Head of caudate nucleus (tissue), 42 donors: Measurements from ENCODE around the gene SNX6.
A peak's percentile ranks its signal among the peaks of the same experiment; 100 is the strongest.
"Not testable (repeated sequence)": the region's sequence is repeated elsewhere in the genome, so short reads cannot be mapped to it uniquely, and the experiment has no call there.

ENCODE experiments used
- DNase-seq, 42 donors: peaks; one replicate each; pipeline versions ENCODE4 v3.0.0 to v3.0.0-alpha.2; 2020 to 2021; ENCODE audit warnings: mixed read lengths in 7 of 42
- intact Hi-C: fragments of 100-400 bp; cut with DNase I; formaldehyde crosslinking; loops from one replicate; pipeline ENCODE4 v1.15.0; 2022

The SNX6 gene

GRCh38 chr14:34643361-34643760 lies 13.4 kb upstream of the SNX6 start:
- intact Hi-C loops, result no loop called here
- DNase-seq, result no peak

DNA sequence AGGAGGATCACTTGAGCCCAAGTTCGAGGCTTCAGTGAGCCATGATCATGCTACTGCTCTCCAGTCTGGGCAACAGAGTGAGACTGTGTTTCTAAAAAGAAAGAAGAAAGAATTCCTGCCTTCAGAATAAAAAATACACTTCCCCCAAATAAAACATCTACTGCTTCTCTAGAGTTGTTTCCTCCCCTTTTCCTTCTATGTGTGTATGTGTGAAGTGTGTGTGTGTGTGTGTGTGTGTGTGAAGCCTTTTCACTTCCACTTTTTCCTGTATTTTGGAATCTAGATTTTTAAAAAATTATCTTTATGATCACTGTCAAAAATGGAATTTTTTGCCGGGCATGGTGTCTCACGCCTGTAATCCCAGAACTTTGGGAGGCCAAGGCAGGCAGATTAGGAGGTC lies 12.6 kb upstream of the SNX6 start:
- intact Hi-C loops, result no loop called here
- DNase-seq, result no peak

DNA sequence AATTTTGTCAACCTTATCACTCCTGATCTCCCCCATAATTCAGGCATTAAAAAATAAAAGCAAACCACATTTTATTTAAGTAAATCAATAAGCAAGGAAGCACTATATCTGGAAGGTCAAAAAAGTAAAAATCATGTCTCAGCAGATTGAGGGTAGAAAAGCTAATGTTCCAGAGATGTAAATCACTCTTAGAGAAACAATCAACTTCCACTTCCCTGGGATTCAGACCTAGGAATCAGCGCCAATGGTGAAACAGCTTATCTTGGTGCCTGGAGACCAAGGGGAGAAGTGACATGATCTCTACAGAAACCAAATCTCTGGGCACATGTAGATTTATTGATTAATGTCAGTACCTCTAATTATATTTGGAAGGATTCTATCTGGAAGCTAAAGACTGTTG lies 10.9 kb upstream of the SNX6 start:
- intact Hi-C loops, result no loop called here
- no peak for DNase-seq

- intact Hi-C loops, result not testable (repeated sequence)
Observed at GRCh38 chr14:34634360-34634771, 4.4 kb upstream of the SNX6 start.

GRCh38 chr14:34633742-34634141 lies 3.8 kb upstream of the SNX6 start:
- no peak for DNase-seq
- intact Hi-C loops, result no loop called here

More at GRCh38 chr14:34634360-34634771, 4.4 kb upstream of the SNX6 start:
- not testable (repeated sequence) for DNase-seq

- intact Hi-C loops, result no loop called here
Observed at GRCh38 chr14:34632411-34632978, 2.5 kb upstream of the SNX6 start.

GRCh38 chr14:34629344-34629656 lies 648 bp downstream of the SNX6 start:
- intact Hi-C loops, result loop anchor here (10.0 kb wide), 1 partner anchor 164 kb away; the partner anchor contains the start of gene SPTSSA

More at GRCh38 chr14:34632411-34632978, 2.5 kb upstream of the SNX6 start:
- DNase-seq, result no peak

GRCh38 chr14:34628681-34629135 lies 1.2 kb downstream of the SNX6 start:
- peak in 2 of 42 donors; percentile 10 to 44 for DNase-seq
- intact Hi-C loops, result loop anchor here (10.0 kb wide), 1 partner anchor 164 kb away; the partner anchor contains the start of gene SPTSSA

More at GRCh38 chr14:34629344-34629656, 648 bp downstream of the SNX6 start:
- peak in 1 of 42 donors; percentile 9 for DNase-seq

- intact Hi-C loops, result loop anchor here (10.0 kb wide), 1 partner anchor 159 kb away; the partner anchor contains the start of gene SPTSSA
- no peak for DNase-seq
Observed at GRCh38 chr14:34623506-34623905, 6.4 kb downstream of the SNX6 start.

GRCh38 chr14:34620839-34621238 lies 9.1 kb downstream of the SNX6 start:
- intact Hi-C loops, result loop anchor here (10.0 kb wide), 1 partner anchor 156 kb away; the partner anchor contains the start of gene SPTSSA
- DNase-seq, result no peak

GRCh38 chr14:34620115-34620514 lies 9.8 kb downstream of the SNX6 start:
- DNase-seq, result peak in 2 of 42 donors; percentile 6 to 28
- intact Hi-C loops, result loop anchor here (10.0 kb wide), 1 partner anchor 155 kb away; the partner anchor contains the start of gene SPTSSA

DNA sequence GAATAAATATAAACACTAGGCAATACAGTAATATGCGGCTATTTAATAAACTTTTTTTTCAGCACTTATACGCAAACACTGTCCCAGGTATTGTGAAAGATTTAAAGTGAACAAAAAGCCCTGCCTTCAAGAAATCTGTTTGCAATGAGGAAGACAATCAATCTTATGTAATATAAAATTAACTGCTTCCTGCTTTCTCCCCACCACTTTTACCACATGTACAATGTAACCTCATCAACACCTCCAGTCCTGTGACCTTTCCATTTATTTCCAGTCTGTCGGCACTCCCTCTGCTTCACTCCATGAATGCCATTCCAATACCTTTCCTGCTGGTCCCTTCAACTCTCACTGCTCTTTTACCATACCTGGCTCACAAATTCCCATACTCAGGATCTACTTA lies 10.5 kb downstream of the SNX6 start:
- intact Hi-C loops, result no loop called here
- DNase-seq, result peak in 1 of 42 donors; percentile 23

DNA sequence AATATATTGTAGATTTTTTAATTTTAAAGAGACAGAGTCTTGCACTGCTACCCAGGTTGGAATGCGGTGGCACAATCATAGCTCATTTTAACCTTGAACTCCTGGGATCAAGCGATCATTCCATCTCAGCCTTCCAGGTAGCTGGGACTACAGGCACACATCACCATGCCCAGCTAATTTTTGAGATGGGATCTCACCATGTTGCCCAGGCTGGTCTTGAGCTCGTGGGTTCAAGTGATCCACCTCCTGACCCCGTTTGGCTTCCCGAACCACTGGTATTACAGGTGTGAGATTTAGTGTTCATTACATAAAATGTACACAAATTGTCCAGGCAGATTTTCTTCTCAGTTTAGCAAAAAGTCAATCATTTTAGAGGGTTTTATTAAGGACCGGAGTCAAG lies 13.6 kb downstream of the SNX6 start:
- intact Hi-C loops, result no loop called here
- no peak for DNase-seq

- DNase-seq, result no peak
- intact Hi-C loops, result no loop called here
Observed at GRCh38 chr14:34615507-34615906, 14.4 kb downstream of the SNX6 start.

DNA sequence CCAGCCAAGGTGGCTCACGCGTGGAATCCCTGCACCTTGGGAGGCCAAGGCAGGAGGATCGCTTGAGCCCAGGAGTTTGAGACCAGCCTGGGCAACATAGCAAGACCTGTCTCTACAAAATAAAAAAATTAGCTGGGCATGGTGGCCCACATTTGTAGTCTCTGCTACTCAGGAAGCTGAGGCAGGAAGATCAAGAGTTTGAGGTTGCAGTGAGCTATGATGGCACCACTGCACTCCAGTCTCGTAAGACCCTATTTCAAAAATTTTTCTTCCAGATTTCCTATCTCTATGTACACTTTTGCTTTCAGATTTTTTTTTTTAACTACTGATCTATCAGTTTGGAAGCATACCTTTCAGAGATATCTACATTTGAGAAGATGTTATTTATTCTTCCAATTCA lies 15.3 kb downstream of the SNX6 start:
- intact Hi-C loops, result no loop called here
- DNase-seq, result no peak

DNA sequence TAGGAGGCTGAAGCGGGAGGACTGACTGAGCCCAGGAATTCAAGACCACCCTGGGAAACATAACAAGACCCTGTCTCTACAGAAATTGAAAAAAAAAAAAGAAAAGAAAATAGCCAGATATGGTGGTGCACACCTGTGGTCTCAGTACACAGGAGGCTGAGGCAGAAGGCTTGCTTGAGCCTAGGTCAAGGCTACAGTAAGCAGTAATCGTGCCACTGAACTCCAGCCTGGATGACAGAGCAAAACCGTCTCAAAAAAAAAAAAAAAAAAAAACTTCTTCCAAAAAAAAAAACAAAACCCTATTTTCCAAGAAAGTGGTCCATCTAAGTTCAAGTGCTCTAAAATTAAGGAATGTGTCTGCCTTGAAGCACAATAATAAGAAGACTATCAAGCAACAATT lies 19.8 kb downstream of the SNX6 start:
- peak in 2 of 42 donors; percentile 11 to 13 for DNase-seq
- intact Hi-C loops, result no loop called here

DNA sequence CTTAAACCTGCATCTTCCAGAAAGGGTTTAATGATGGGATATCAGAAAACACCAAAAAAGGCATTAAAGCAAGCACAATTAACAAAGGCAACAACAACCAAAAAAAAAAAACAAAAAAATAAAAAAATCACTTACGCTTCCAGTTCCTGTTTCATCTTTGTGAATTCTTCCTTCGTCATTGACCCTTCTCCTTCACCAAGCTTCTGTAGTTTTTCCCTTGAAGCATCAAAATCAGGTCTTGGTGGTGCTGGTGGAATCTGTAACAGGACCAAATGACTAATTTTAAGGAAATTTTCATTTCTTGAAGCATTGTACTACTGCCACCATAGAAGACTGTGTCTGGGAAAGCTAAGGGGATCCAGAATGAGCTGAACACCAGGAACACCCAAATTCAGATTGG lies 24.5 kb downstream of the SNX6 start:
- no peak for DNase-seq
- intact Hi-C loops, result no loop called here

- no peak for DNase-seq
- intact Hi-C loops, result no loop called here
Observed at GRCh38 chr14:34604995-34605394, 25.0 kb downstream of the SNX6 start.

- peak in 1 of 42 donors; percentile 5 for DNase-seq
- intact Hi-C loops, result no loop called here
Observed at GRCh38 chr14:34596891-34597290, 33.1 kb downstream of the SNX6 start.

- DNase-seq, result peak in 3 of 42 donors; percentile 18 to 34 (median 30)
- intact Hi-C loops, result no loop called here
Observed at GRCh38 chr14:34593740-34594375, 36.1 kb downstream of the SNX6 start.

GRCh38 chr14:34592623-34593022 lies 37.3 kb downstream of the SNX6 start:
- peak in 3 of 42 donors; percentile 3 to 18 (median 8) for DNase-seq
- intact Hi-C loops, result no loop called here
